Lower lobe of right lung (tissue), 2 donors: ENCODE measurements around the gene GLIPR2. TPM values are rescaled to one million over a fixed set of nuclear protein-coding genes. Genes with fewer than 3 reads are reported as not detected.
"Not testable (repeated sequence)": the region's sequence is repeated elsewhere in the genome, so short reads cannot be mapped to it uniquely, and the experiment has no call there.

Experiments used
- ATAC-seq, 2 donors: fragments of 200-7000 bp; cut with Tn5 transposase; one replicate each; pipeline ENCODE4 v1.9.1; 2020 to 2022; ENCODE audit warnings: mild to moderate bottlenecking in 2 of 2, moderate library complexity in 2 of 2
- DNase-seq: peaks from one replicate; pipeline ENCODE4 v3.0.0-alpha.2; 2020
- H3K27ac ChIP-seq: fragments of 200-600 bp; one replicate; pipeline ENCODE4 v1.8.0; 2022
- H3K27me3 ChIP-seq: fragments of 200-600 bp; one replicate; pipeline ENCODE4 v1.8.0; 2022; ENCODE audit warnings: low read depth
- H3K36me3 ChIP-seq: fragments of 200-600 bp; one replicate; pipeline ENCODE4 v1.8.0; 2022; ENCODE audit warnings: mild to moderate bottlenecking
- H3K4me1 ChIP-seq: fragments of 200-600 bp; one replicate; pipeline ENCODE4 v1.8.0; 2022
- H3K4me3 ChIP-seq: fragments of 200-600 bp; one replicate; pipeline ENCODE4 v1.8.0; 2022; ENCODE audit warnings: mild to moderate bottlenecking
- H3K9me3 ChIP-seq: fragments of 200-600 bp; one replicate; pipeline ENCODE4 v1.8.0; 2022
- CTCF ChIP-seq: fragments of 200-600 bp; IDR thresholded peaks from one replicate; pipeline ENCODE4 v1.8.0; 2022; ENCODE audit warnings: antibody characterized with exemption, mild to moderate bottlenecking
- intact Hi-C: fragments of 100-400 bp; cut with DNase I; formaldehyde crosslinking; loops from one replicate; pipeline ENCODE4 v1.11.0; 2022
- total RNA-seq: library from RNA; stranded (reverse); fragmentation: NEBNext Ultra II Directional; extraction: Animal tissue kit (Norgen Biotek cat#: 25700); gene quantifications from one replicate; pipeline ENCODE4 v1.2.1, GENCODE V29; 2021
- donor health status: DM: no; HTN: yes; CAD: no; lungs with severe emphysema.

GLIPR2 gene
- total RNA-seq, 1 donor from 2014 or later, result 108 TPM

GRCh38 chr9:36129139-36129538 lies 7.4 kb upstream of the GLIPR2 start:
- Histone ChIP-seq H3K4me1 (peaks cover 8% of the 10 kb centered on the region), H3K9me3 (no peaks in the 10 kb centered on the region), H3K36me3 (no peaks in the 10 kb centered on the region), H3K4me3 (no peak overlapping the region), H3K27me3 (no peaks in the 10 kb centered on the region), H3K27ac (peak overlapping the region; percentile 25)
- intact Hi-C loops, result no loop called here
- no peak for DNase-seq
- ATAC-seq, result peak in 1 of 2 donors; percentile 68
- no peak for TF ChIP-seq CTCF

GRCh38 chr9:36131666-36132065 lies 4.9 kb upstream of the GLIPR2 start:
- ATAC-seq, DNase-seq, H3K27me3 ChIP-seq, H3K36me3 ChIP-seq, intact Hi-C loops, H3K27ac ChIP-seq, H3K9me3 ChIP-seq, H3K4me3 ChIP-seq: not testable (repeated sequence)
- peaks cover 16% of the 10 kb centered on the region for H3K4me1 ChIP-seq

GRCh38 chr9:36132086-36132485 lies 4.4 kb upstream of the GLIPR2 start:
- Histone ChIP-seq H3K4me3 (no peak overlapping the region), H3K4me1 (peaks cover 19% of the 10 kb centered on the region), H3K27me3 (no peaks in the 10 kb centered on the region), H3K36me3 (no peaks in the 10 kb centered on the region), H3K27ac (no peak overlapping the region), H3K9me3 (no peaks in the 10 kb centered on the region)
- ATAC-seq (no peak), DNase-seq (no peak)
- no peak for TF ChIP-seq CTCF
- intact Hi-C loops, result no loop called here

GRCh38 chr9:36134761-36135505 lies 1.6 kb upstream of the GLIPR2 start:
- Histone ChIP-seq H3K9me3 (no peaks in the 10 kb centered on the region), H3K4me1 (peaks cover 37% of the 10 kb centered on the region), H3K4me3 (no peak overlapping the region), H3K27ac (no peak overlapping the region), H3K27me3 (no peaks in the 10 kb centered on the region), H3K36me3 (no peaks in the 10 kb centered on the region)
- ATAC-seq (no peak), DNase-seq (no peak)
- intact Hi-C loops, result no loop called here
- no peak for TF ChIP-seq CTCF

GRCh38 chr9:36135741-36136271 lies 727 bp upstream of the GLIPR2 start:
- TF ChIP-seq CTCF, result no peak
- ATAC-seq (no peak), DNase-seq (no peak)
- H3K4me1 ChIP-seq, result peaks cover 45% of the 10 kb centered on the region
- intact Hi-C loops, result no loop called here
- H3K27me3 ChIP-seq, result no peaks in the 10 kb centered on the region
- peak overlapping the region; percentile 87 for H3K27ac ChIP-seq
- peak overlapping the region; percentile 89 for H3K4me3 ChIP-seq
- no peaks in the 10 kb centered on the region for H3K9me3 ChIP-seq
- no peaks in the 10 kb centered on the region for H3K36me3 ChIP-seq

GRCh38 chr9:36136894-36137391 lies 410 bp downstream of the GLIPR2 start:
- no peak for TF ChIP-seq CTCF
- no peaks in the 10 kb centered on the region for H3K36me3 ChIP-seq
- peaks cover 57% of the 10 kb centered on the region for H3K4me1 ChIP-seq
- ATAC-seq (peak; percentile 25 to 40), DNase-seq (no peak)
- intact Hi-C loops, result no loop called here
- no peaks in the 10 kb centered on the region for H3K27me3 ChIP-seq
- no peaks in the 10 kb centered on the region for H3K9me3 ChIP-seq
- peak overlapping the region; percentile 87 for H3K27ac ChIP-seq
- H3K4me3 ChIP-seq, result peak overlapping the region; percentile 89
